Activated CD8-positive, alpha-beta memory T cell treated with anti-CD3 and anti-CD28 coated beads for 36 hours (primary cell): ENCODE results near the gene NAA35. TPM values are rescaled to one million over a fixed set of nuclear protein-coding genes. Genes with fewer than 3 reads are reported as not detected.
"Not testable (repeated sequence)": the region's sequence is repeated elsewhere in the genome, so short reads cannot be mapped to it uniquely, and the experiment has no call there.

Experiments used
- CTCF ChIA-PET: fragments of 350-600 bp; sonication (Branson Sonifier 250); formaldehyde crosslinking; loops from one replicate; lab custom pipeline; 2021; ENCODE audit warnings: antibody characterized with exemption; lab: Charles Lee
- POLR2A ChIA-PET: fragments of 350-600 bp; sonication (Branson Sonifier 250); formaldehyde crosslinking; loops from one replicate; lab custom pipeline; 2021; ENCODE audit warnings: antibody characterized with exemption; lab: Charles Lee
- total RNA-seq, 2 experiments: library from RNA; stranded (reverse); gene quantifications; one replicate each; pipeline ENCODE4 v1.2.3, GENCODE V29; 2021

The NAA35 gene
- total RNA-seq, 2 experiments from 2014 or later: 33.8 to 34.2 TPM

DNA sequence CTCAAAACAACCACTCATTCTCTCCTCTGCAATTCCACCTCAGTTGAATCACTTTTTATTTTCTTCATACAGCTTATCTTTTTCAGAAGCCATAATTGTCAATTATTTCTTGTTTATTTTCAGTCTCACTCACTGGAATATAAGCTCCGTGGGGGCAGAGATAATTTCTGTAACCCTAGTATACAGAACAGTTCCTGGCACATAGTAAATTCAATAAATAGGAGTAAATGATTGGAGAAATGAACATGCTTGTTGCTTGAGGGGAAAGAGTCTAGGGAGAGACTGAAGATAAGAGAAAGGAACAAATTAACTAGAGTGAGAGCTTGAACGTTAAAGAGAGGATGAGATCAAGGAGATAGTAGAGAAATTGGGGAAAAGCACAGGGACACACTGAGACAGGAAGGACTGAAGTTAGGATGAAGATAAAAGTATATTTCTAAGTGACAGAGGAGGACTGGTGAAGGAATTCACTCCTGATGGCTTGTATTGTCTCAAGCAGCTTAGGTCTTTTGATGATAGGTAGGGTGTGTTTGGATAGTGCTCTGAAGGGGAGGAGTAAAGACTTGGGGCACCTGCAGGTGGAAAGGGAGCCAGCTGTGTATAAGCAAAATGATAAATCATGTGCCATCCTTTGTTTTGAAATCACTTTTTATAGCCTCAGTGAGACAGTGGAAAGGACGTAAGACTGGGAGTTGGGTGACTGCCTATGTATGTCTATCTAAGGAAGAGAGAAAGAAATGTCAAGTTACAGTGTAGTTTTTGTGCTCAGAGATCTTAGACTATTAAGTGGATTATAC lies 2.2 kb downstream of the NAA35 start:
- ChIA-PET POLR2A (interaction anchor here (0.9 kb wide), 1 partner anchor 339 kb away, joined by 3 read pairs; the partner anchor contains the start of gene ISCA1), CTCF (no interaction called here)

DNA sequence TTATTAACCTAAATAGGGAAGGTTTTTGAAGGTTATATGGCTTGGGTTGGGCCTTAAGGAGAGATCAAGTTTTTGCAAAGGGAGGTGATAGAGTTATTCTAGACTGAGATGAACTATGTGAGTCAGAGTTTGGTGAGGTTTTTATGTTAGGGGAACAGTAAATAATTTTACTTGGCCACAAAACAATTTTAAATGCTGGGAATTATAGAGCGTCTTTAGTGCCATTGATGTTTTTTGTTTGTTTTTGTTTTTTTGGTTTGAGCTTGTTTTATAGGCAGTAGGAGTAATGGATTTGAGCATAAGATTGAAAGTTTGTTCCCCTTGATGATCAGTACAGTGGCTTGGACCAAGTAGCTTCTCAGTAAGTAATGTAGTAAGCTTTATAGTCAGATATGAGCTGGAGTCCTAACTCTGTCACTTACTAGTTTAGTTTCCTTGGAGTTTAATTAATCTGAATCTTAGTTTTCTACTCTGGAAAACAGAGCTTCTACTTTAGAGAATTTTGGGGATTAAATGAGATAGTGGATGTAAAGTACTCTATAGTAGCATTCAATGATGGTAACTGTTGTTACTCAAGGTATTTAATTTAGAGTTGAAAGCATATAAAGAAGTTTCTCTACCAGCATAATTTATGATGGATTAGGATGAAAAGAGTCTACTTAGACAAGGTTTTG lies 2.9 kb downstream of the NAA35 start:
- ChIA-PET CTCF (no interaction called here), POLR2A (interaction anchor here (0.9 kb wide), 1 partner anchor 338 kb away, joined by 3 read pairs; the partner anchor contains the start of gene ISCA1)

DNA sequence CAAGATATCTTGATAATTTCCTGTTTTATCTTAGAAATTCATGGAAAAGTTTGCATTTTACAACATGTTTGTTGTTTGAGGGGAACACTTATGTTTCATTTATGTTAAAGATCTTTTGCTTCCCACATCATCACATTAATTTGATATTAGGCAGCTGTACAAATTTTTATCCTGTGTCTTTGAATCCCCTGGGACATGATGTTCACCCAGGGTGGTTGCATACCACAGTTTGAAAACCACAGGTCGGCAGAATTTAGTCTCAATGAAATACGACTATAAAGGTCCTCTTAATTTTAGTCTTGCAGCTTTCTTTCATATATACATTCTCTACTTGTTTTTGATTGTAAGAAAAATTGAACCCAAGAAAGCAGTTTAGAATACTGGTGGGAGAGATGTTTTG lies 3.7 kb downstream of the NAA35 start:
- ChIA-PET POLR2A (no interaction called here), CTCF (no interaction called here)

DNA sequence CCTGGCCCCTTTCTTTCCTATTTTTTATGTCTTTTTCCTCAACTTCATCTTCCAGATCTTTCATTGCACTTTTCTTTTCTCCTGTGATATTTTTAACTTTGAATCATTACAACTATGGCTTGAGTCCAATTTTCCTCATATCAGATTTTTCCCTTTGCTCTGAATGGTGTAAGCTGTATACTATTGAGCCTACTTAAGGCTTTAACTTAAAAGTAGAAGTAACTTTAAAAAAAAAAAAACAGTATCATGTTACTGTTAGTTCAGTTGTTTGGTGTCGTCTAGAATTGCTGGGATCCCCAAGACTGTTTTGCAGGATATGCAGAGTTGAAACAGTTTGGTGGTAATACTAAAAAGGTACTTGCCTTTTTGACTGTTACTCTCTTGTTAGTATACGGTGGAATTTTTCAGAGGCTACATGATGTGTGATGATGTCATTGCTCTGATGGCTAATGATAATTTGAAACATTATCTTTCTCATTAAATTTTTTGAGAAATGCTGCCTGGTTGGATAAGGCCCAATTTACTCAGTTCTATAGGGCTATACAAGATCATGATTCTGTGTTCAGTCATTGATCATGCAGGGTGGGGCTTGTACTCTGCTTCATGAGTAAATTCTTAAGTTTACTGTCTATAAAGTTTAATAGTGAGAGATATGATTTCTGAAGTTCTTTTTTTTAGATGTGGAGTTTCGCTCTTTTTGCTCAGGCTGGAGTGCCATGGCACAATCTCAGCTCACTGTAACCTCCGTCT lies 8.8 kb downstream of the NAA35 start:
- ChIA-PET POLR2A (no interaction called here), CTCF (no interaction called here)

DNA sequence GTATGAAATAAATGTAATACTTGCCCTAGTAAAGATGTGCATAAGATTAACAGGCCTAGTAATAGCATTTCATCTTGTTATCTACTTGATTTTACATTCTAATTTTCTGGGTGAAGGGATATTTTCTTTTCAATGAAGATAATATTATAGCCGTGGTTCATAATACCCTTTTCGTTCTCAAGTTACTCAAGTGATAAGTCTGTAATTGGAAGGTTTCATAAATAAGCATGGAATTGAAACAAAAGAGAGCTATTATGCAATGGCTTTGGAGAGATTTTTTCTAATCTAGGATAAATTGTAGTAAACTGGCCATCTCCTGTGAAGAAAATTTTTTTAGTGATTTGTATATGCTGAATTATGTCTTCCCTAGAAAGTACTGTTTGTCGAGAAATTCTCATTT lies 19.0 kb downstream of the NAA35 start:
- CTCF ChIA-PET: no interaction called here
- POLR2A ChIA-PET: no interaction called here

DNA sequence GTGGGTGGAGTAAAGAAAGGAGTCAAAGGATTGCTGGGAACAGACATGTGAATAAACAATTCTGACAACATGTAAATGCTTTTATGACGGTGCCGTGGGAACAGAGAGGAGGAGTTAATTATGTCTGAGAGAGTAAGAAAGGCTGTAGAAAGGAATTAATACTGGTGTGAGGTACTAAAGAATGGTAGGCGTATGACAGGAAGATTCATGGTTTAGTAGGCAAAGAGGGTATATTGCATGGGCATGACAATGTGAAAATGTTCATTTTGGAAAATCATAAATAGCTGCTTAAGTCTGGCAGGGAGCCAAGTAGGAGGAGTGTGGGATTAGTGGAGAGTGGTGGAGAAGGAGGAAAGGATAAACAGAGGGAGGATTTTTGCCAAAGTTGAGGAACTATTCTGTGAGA lies 19.7 kb downstream of the NAA35 start:
- CTCF ChIA-PET: no interaction called here
- POLR2A ChIA-PET: no interaction called here

DNA sequence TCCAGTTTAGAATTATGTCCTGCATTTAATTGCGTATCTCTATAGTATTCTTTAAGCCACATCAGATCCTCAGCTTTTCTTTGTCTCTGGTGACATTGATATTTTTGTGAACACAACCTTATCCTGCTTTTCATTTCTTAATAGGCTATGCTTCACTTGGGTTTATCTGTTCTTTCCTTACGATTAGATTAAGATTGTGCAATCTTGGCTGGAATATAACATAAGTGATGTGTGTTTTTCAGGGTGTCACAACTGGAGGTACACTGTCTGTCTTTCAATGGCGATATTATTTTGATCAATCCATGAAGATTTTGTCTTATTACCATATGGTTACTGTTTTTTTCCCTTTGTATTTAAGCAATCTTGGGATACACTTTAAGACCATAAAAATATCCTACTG lies 23.6 kb downstream of the NAA35 start:
- CTCF ChIA-PET: no interaction called here

GRCh38 chr9:85964949-85965348 lies 24.0 kb downstream of the NAA35 start:
- ChIA-PET POLR2A (no interaction called here), CTCF (no interaction called here)

More for the DNA sequence above, 23.6 kb downstream of the NAA35 start:
- POLR2A ChIA-PET: no interaction called here

- POLR2A ChIA-PET: no interaction called here
- CTCF ChIA-PET: no interaction called here
These were observed 28.8 kb downstream of the NAA35 start for GRCh38 chr9:85969727-85970126.

DNA sequence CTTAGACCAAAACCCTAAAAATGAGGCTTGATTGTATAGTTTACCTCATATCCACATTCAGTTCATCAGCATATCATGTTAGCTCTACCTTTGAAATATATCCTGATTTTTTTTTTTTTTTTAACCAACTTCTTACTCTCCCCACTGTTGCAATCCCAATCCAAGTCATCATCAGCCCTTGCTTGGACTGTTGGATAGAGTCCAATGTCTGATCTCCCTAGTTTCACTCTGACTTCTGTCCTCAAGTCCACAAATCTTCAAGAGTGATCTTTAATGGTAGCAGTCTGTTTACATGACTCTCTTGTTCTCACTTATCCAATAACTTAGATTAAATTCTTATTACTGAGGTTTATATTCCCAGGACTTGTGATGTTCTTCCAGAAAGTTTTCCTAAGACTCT lies 30.8 kb downstream of the NAA35 start:
- CTCF ChIA-PET: no interaction called here
- POLR2A ChIA-PET: no interaction called here

DNA sequence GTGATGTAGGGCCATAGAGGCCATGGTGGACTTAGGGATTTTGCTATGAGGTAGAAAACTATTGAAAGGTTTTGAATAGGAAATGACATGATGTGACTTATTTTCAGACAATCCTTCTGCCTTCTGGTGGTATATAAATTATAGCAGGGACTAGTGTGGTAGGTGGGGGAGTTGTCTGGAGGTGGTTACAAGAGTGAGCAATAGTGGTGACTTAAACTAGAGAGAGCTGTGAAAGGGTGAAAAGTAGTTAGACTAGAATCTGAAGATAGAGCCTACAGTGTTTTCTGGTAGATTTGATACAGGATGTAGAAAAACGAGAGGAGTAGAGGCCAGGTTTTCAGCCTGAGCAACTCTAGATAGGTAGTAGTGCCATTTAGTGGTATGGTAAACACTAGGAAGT lies 32.3 kb downstream of the NAA35 start:
- POLR2A ChIA-PET: no interaction called here
- CTCF ChIA-PET: no interaction called here

- CTCF ChIA-PET, POLR2A ChIA-PET: not testable (repeated sequence)
These were observed 33.2 kb downstream of the NAA35 start for GRCh38 chr9:85974055-85974547.

DNA sequence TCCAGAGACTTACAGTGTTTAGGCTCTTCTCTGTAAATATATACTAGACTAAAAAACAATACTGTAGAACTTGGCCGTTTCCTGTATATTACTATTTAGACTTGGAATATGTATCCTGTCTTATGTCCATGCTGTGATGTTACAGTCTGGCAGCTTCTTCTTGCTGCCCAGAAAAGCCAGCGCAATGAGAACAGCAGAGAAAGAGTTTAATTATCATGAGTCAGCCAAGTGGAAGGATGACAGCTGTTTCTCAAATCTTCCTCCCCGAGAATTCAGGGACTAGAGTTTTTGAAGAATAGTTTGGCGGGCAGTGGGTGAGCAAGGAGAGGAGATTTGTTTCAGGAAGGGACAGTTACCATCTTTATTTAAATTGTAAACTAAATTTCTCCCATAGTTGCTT lies 37.5 kb downstream of the NAA35 start:
- ChIA-PET POLR2A (no interaction called here), CTCF (no interaction called here)

DNA sequence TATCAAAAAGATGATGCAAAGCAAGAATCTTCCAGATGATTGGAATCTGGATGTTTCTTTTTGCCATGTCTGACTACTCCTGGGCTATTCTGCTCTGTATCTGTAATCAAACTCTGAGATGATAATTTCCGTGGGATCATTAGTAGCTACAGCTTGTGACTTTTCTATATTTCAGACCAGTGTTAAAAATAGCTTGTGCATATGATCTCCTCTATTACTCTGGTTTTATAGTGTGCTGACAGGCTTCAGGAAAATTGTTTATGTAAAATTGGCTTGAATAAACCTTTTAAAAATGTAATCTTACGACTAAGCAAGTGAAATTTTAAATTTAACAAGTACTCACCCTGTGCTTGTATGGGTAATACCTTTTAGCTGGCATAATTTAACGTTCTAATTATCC lies 40.4 kb downstream of the NAA35 start:
- POLR2A ChIA-PET: no interaction called here
- CTCF ChIA-PET: no interaction called here

- POLR2A ChIA-PET: no interaction called here
- CTCF ChIA-PET: no interaction called here
These were observed 43.5 kb downstream of the NAA35 start for GRCh38 chr9:85984457-85984856.

DNA sequence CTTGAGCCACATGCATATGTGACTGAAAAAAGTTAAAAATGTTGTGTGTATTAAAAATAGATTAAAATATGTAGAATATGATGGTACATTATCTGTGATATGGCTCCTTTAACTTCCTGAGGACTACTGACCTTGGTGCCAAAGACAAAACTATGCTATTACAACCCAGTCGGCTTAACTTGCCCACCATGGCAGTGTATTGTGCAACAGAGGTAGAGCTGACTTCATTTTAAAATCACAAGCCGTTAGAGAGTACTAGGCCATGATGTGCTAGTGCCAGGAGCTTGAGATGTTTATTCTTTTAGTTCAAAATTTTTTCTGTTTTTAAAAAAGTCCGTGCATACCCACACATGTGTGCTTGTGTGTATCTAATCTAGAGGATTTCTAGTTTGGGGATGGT lies 46.3 kb downstream of the NAA35 start:
- ChIA-PET CTCF (no interaction called here), POLR2A (no interaction called here)

- CTCF ChIA-PET: no interaction called here
- POLR2A ChIA-PET: no interaction called here
These were observed 53.2 kb downstream of the NAA35 start for GRCh38 chr9:85994191-85994590.

DNA sequence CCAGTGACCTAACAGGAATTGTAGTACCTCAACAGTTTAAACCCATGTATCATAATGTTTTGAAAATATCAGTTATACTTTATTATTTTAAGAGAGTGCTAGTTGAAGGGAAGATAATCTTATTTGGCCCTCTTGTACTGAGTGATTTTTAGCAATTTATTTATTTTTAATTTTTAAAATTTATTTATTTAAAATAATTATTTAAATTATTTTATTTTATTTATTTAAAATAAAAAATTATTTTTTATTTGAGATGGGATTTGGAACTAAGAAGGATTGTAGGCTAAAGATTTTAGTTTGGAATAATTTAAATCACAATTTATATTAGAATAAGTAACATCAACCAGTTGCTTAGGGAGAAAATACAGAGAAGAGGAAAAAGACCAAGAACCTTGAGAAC lies 54.2 kb downstream of the NAA35 start:
- ChIA-PET CTCF (no interaction called here), POLR2A (no interaction called here)

- CTCF ChIA-PET: no interaction called here
- POLR2A ChIA-PET: no interaction called here
These were observed 54.7 kb downstream of the NAA35 start for GRCh38 chr9:85995599-85995998.

DNA sequence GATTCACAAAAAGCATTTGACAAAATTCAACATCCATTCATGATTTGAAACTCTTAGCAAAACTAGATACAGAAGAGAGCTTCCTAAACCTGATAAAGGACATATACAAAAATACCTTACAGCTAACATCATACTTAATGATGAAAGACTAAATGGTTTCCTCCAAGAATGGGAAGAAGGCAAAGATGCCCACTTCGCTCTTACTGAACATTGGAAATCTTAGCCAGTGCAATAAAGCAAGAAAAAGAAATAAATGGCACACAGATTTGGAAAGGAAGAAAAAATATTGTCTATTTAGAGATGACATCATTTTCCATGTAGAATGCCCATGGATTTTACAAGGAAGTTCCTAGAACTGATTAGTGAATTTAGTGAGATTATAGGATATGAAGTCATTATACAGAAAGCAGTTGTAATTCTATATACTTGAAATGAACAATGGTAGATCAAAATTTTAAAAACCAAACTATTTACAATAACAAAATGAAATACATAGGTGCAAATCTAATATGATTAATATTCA lies 64.4 kb downstream of the NAA35 start:
- POLR2A ChIA-PET: no interaction called here
- CTCF ChIA-PET: no interaction called here
